Neural progenitor cell (in vitro differentiated cells): ENCODE measurements around the gene RAMACL. TPM values are rescaled to one million over a fixed set of nuclear protein-coding genes. Genes with fewer than 3 reads are reported as not detected.

Source experiments
- DNase-seq: peaks from one replicate; pipeline ENCODE4 v3.0.0-alpha.2; 2016; ENCODE audit warnings: low spot score
- H2AFZ ChIP-seq: fragments of 200-600 bp; sonication (generic); replicated peaks from 2 replicates; pipeline ENCODE4 v1.6.1; 2016; ENCODE audit warnings: antibody characterized with exemption
- H3F3A ChIP-seq: fragments of 200-600 bp; sonication (generic); 2 replicates; pipeline ENCODE4 v1.6.1; 2016; ENCODE audit warnings: antibody characterized with exemption, low read depth
- H3K27ac ChIP-seq: fragments of 200-600 bp; sonication (generic); 2 replicates; pipeline ENCODE4 v1.5.1; 2016; ENCODE audit warnings: mild to moderate bottlenecking
- H3K27me3 ChIP-seq: fragments of 200-600 bp; sonication (generic); 2 replicates; pipeline ENCODE4 v1.6.1; 2016; ENCODE audit warnings: mild to moderate bottlenecking, moderate library complexity
- H3K36me3 ChIP-seq: fragments of 200-600 bp; sonication (generic); 2 replicates; pipeline ENCODE4 v1.5.1; 2016
- H3K4me1 ChIP-seq: fragments of 200-600 bp; sonication (generic); 2 replicates; pipeline ENCODE4 v1.6.1; 2016; ENCODE audit warnings: mixed run types
- H3K4me2 ChIP-seq: fragments of 200-600 bp; sonication (generic); 2 replicates; pipeline ENCODE4 v1.6.1; 2016
- H3K4me3 ChIP-seq: fragments of 200-600 bp; sonication (generic); 2 replicates; pipeline ENCODE4 v1.5.1; 2016
- H3K79me2 ChIP-seq: fragments of 200-600 bp; sonication (generic); 2 replicates; pipeline ENCODE4 v1.6.1; 2016; ENCODE audit warnings: low read depth
- H3K9ac ChIP-seq: fragments of 200-600 bp; sonication (generic); 2 replicates; pipeline ENCODE4 v1.6.1; 2016
- H3K9me3 ChIP-seq: fragments of 200-600 bp; sonication (generic); 2 replicates; pipeline ENCODE4 v1.5.1; 2016; ENCODE audit warnings: low read depth
- H4K20me1 ChIP-seq: fragments of 200-600 bp; sonication (generic); 2 replicates; pipeline ENCODE4 v1.6.1; 2016; ENCODE audit warnings: low read depth
- H3K27ac Mint-ChIP-seq: 3 replicates; pipeline ENCODE4 v1.8.0; 2021; ENCODE audit warnings: mixed read lengths
- H3K27me3 Mint-ChIP-seq: 2 replicates; pipeline ENCODE4 v1.8.0; 2022; ENCODE audit warnings: low read depth, mild to moderate bottlenecking, inconsistent platforms, moderate library complexity, mixed read lengths; ENCODE audit not compliant: insufficient read depth
- H3K36me3 Mint-ChIP-seq: 3 replicates; pipeline ENCODE4 v1.8.0; 2021; ENCODE audit warnings: mixed read lengths
- H3K4me1 Mint-ChIP-seq: 3 replicates; pipeline ENCODE4 v1.8.0; 2021; ENCODE audit warnings: mixed read lengths
- H3K4me3 Mint-ChIP-seq: 3 replicates; pipeline ENCODE4 v1.8.0; 2021; ENCODE audit warnings: mild to moderate bottlenecking, moderate library complexity, mixed read lengths
- H3K9me3 Mint-ChIP-seq: 3 replicates; pipeline ENCODE4 v1.8.0; 2020; ENCODE audit warnings: mixed read lengths
- CTCF ChIP-seq: fragments of 200-600 bp; sonication (generic); IDR thresholded peaks from 2 replicates; pipeline ENCODE4 v1.5.1; 2017; ENCODE audit warnings: antibody characterized with exemption, mild to moderate bottlenecking
- EZH2 ChIP-seq: fragments of 200-600 bp; sonication (generic); IDR thresholded peaks from 2 replicates; pipeline ENCODE4 v1.6.1; 2017; ENCODE audit warnings: antibody characterized with exemption, mild to moderate bottlenecking, moderate library complexity
- EZH2phosphoT487 ChIP-seq: fragments of 200-600 bp; sonication (generic); IDR thresholded peaks from 2 replicates; pipeline ENCODE4 v1.6.1; 2017; ENCODE audit warnings: antibody characterized with exemption
- total RNA-seq: library from RNA; depleted of rRNA; stranded (reverse); fragments of >200 nt; gene quantifications from 2 replicates; pipeline ENCODE4 v1.2.3, GENCODE V29; 2015; ENCODE audit warnings: low replicate concordance

Gene RAMACL
- total RNA-seq, 1 donor from 2014 or later, result 0.19 TPM

DNA sequence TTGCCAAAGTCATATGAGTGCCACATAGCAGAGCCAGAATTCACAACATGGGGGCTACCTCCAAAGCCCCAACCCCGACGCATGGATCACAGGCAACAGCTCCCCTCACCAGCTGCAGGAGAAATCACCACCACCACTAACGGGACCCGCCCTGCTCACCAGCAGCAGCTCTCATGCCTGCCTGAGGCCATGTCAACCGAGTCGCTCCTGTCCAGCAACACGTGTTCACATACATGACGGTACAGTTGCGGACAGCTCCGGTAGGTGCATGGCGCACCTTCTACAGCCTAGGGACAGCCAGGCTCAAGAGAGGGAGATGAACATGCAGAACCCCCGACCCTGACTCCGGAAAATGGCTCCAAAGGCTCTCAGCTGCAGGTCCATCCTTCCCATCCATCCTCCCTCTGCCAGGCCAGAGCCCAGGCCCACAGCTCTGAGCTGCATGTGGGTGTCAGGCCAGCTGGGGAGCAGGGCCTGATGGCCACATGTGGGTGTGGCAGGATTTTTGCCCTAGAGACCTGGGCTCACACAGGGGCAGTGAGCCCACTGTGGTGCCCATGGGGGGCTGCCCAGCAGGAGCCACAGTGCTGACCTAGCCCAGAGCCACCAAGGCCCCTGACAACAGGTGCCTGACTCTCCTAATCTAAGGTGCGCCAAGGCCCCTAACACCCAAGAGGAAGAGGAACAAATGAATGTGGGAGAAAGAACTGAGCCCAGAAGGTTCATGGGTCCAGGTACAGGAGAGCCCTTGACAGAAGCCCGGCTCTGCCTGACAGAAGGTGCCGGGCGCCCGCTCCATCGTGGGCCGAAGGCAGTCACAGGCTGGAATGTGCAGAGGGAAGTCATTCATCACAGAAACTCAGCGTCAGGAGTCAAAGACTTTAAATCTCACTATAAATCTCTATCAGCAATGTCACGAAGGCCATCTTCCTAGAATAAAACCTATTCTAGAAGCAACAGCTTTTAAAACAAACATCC, 30.1 kb upstream of the RAMACL start:
- Mint-ChIP-seq H3K36me3 (peaks cover 23% of the 10 kb centered on the region), H3K27me3 (peaks cover 4% of the 10 kb centered on the region), H3K27ac (no peak overlapping the region), H3K9me3 (no peaks in the 10 kb centered on the region), H3K4me3 (no peak overlapping the region), H3K4me1 (peaks cover 40% of the 10 kb centered on the region)
- TF ChIP-seq CTCF (no peak), EZH2phosphoT487 (no peak), EZH2 (no peak)
- H3K9me3 ChIP-seq, result no peaks in the 10 kb centered on the region
- H3K27ac ChIP-seq, result no peak overlapping the region
- no peak overlapping the region for H3K9ac ChIP-seq
- peaks cover 22% of the 10 kb centered on the region for H4K20me1 ChIP-seq
- no peaks in the 10 kb centered on the region for H3F3A ChIP-seq
- no peaks in the 10 kb centered on the region for H3K36me3 ChIP-seq
- no peak for DNase-seq
- no peak overlapping the region for H3K4me2 ChIP-seq
- peaks cover 7% of the 10 kb centered on the region for H3K4me1 ChIP-seq
- peaks cover 16% of the 10 kb centered on the region for H3K79me2 ChIP-seq
- no peak overlapping the region for H3K4me3 ChIP-seq
- no peak overlapping the region for H2AFZ ChIP-seq
- no peaks in the 10 kb centered on the region for H3K27me3 ChIP-seq

GRCh38 chr6:166615059-166615770, 28.7 kb upstream of the RAMACL start:
- Histone ChIP-seq H3K9me3 (no peaks in the 10 kb centered on the region), H3K4me1 (peaks cover 12% of the 10 kb centered on the region), H2AFZ (no peak overlapping the region), H4K20me1 (peaks cover 18% of the 10 kb centered on the region), H3K27ac (no peak overlapping the region), H3F3A (no peaks in the 10 kb centered on the region), H3K4me3 (no peak overlapping the region), H3K27me3 (no peaks in the 10 kb centered on the region), H3K36me3 (no peaks in the 10 kb centered on the region), H3K79me2 (peaks cover 14% of the 10 kb centered on the region), H3K4me2 (no peak overlapping the region), H3K9ac (no peak overlapping the region)
- Mint-ChIP-seq H3K27me3 (peaks cover 4% of the 10 kb centered on the region), H3K36me3 (peaks cover 23% of the 10 kb centered on the region), H3K27ac (no peak overlapping the region), H3K9me3 (no peaks in the 10 kb centered on the region), H3K4me1 (peaks cover 41% of the 10 kb centered on the region), H3K4me3 (no peak overlapping the region)
- DNase-seq, result no peak
- no peak for TF ChIP-seq EZH2
- TF ChIP-seq CTCF, result no peak
- TF ChIP-seq EZH2phosphoT487, result no peak

GRCh38 chr6:166614589-166614988, 28.1 kb upstream of the RAMACL start:
- Mint-ChIP-seq H3K27ac (no peak overlapping the region), H3K9me3 (no peaks in the 10 kb centered on the region), H3K4me3 (no peak overlapping the region), H3K36me3 (peaks cover 20% of the 10 kb centered on the region), H3K27me3 (peaks cover 4% of the 10 kb centered on the region), H3K4me1 (peaks cover 40% of the 10 kb centered on the region)
- H3K4me2 ChIP-seq, result no peak overlapping the region
- H3K79me2 ChIP-seq, result peaks cover 16% of the 10 kb centered on the region
- peaks cover 16% of the 10 kb centered on the region for H3K4me1 ChIP-seq
- no peak overlapping the region for H3K4me3 ChIP-seq
- H2AFZ ChIP-seq, result no peak overlapping the region
- H3K27ac ChIP-seq, result no peak overlapping the region
- H3K27me3 ChIP-seq, result no peaks in the 10 kb centered on the region
- H4K20me1 ChIP-seq, result peaks cover 15% of the 10 kb centered on the region
- no peak overlapping the region for H3K9ac ChIP-seq
- no peaks in the 10 kb centered on the region for H3K36me3 ChIP-seq
- DNase-seq, result no peak
- H3F3A ChIP-seq, result no peaks in the 10 kb centered on the region
- TF ChIP-seq CTCF (no peak), EZH2phosphoT487 (no peak), EZH2 (no peak)
- no peaks in the 10 kb centered on the region for H3K9me3 ChIP-seq
